B cell (primary cell): ENCODE results near the gene MCM3AP.

Experiments used
- CTCF ChIP-seq: fragments of 200-600 bp; IDR thresholded peaks from one replicate; pipeline ENCODE4 v1.8.0; 2022; ENCODE audit warnings: antibody characterized with exemption, mild to moderate bottlenecking
- EZH2 ChIP-seq: IDR thresholded peaks from 2 replicates; pipeline ENCODE4 v1.6.1; 2012; ENCODE audit warnings: borderline replicate concordance, low read depth, mild to moderate bottlenecking, moderate library complexity, low read length; ENCODE audit not compliant: insufficient read depth, poor library complexity, severe bottlenecking

DNA sequence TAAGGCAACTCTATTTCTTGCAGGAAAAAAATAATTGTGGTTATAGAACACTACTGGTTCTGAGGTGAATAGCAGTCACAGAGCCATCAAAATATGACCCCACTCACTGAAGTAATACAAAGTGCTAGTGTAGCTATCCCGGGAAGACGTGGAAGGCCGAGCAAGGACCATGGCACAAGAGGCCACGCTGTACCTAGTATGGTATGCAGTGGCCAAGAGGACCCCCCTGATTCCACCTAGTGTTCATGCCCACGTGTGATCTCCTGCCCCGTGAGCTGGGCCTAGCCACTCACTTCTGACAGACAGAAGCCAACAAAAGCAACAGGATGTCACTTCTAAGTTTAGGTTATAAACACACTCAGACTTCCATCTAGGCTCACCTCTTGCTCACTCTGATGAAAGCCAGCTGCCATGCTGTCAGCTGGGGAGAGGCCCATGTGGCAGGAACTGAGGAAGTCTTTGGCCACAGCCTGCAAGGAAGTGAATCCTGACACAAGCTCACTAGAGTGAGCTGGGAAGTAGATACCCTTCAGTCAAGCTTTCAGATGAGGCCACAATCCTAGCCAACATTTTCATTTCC lies 35.2 kb downstream of the MCM3AP start:
- no peak for TF ChIP-seq EZH2
- no peak for TF ChIP-seq CTCF
